HG03469 (cell line): ENCODE data around the gene MKLN1.
"Not testable (repeated sequence)": the region's sequence is repeated elsewhere in the genome, so short reads cannot be mapped to it uniquely, and the experiment has no call there.

Experiments used
- ATAC-seq: cut with Tn5 transposase; IDR thresholded peaks from one replicate; pipeline ENCODE4 v1.9.1; 2021; ENCODE audit warnings: mild to moderate bottlenecking, moderate library complexity, moderate number of reproducible peaks; ENCODE audit not compliant: unreplicated experiment

The MKLN1 gene

GRCh38 chr7:131513245-131514061, 185.8 kb downstream of the MKLN1 start:
- ATAC-seq = peak; percentile 73

DNA sequence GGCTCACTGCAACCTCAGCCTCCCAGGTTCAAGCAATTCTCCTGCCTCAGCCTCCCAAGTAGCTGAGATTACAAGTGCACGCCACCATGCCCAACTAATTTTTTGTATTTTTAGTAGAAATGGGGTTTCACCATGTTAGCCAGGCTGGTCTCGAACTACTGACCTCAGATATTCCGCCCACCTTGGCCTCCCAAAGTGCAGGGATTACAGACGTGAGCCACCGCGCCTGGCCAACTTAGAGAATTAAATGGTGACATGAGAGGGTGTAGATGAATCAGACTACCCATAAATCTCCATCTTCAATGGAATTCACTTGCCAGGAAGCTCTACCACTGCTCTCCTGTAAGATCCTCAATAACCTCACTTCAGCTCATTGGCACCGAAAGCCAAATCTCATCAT, 187.8 kb downstream of the MKLN1 start:
- ATAC-seq = not testable (repeated sequence)

DNA sequence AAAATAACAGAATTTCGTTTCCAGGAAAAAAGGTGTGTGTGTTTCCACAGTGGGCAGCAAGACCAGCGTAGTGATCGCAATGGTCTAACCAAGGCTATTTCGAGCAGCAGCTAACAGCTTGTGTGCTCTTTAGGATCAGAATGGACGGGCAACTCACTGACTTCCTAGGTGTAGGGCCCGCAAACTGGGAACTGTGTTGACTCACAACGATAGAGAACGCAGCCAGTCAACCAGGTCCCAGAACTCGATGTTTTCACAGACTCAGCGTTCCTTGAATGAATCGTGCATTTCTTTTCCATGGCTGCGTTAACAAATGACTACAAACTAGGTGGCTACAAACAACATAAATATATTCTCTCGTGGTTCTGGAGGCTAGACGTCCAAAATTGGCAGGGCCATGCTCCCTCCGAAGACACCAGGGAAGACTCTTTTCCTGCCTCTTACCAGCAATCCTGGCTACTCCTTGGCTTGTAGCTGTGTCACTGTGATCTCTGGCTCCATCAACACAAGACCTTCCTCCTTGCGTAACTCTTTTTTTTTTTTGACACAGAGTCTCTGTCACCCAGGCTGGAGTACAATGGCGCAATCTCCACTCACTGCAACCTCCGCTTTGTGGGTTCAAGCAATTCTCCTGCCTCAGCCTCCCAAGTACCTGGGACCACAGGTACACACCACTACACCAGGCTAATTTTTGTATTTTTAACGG, 189.7 kb downstream of the MKLN1 start:
- ATAC-seq = no peak

DNA sequence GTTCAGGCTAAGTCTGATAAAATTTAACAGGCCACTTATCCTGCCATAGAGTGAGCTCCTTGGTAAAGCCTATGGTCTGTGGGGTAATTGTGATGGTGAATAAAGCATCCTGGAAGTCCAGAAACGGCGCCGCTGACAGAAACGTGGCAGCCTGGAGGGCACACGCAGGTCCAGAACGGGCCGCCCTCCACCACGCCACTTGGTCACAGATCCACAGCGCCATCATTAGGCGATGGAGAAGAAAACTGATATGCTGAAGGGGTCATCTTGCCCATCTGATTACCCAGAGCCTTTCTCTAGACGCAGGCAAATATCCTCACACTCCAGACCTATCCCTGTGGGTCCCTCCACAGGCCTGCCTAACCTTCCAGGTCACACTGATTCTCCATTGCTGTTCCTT, 190.9 kb downstream of the MKLN1 start:
- no peak for ATAC-seq

- no peak for ATAC-seq
Measured at GRCh38 chr7:131521651-131522163, 194.0 kb downstream of the MKLN1 start.

DNA sequence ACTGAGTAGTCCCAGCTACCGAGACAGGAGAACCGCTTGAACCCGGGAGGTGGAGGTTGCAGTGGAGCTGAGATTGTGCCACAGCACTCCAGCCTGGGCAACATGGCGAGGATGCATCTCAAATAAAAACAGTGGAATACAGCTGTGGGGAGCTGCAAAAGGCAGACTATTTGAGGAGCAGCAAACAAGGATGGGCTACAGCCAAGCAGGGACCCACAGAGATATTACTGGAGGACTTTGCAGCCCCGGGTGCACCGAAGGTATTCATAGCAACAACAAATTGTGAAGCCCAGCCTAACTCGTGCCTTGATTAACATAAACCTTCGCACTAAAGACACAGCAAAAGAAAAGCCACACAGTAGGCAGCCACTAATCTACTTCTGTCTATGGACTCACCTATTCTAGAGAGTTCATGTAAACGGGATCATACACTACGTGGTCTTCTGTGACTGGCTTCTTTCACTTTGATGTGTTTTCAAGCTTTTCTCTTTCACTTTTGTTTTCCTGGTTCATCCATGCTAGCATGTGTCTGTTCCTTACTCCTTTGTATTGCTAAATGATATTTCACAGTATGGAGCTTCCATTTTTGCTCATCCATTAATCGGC, 194.8 kb downstream of the MKLN1 start:
- ATAC-seq = no peak

- no peak for ATAC-seq
Measured at GRCh38 chr7:131524115-131524514, 196.4 kb downstream of the MKLN1 start.

DNA sequence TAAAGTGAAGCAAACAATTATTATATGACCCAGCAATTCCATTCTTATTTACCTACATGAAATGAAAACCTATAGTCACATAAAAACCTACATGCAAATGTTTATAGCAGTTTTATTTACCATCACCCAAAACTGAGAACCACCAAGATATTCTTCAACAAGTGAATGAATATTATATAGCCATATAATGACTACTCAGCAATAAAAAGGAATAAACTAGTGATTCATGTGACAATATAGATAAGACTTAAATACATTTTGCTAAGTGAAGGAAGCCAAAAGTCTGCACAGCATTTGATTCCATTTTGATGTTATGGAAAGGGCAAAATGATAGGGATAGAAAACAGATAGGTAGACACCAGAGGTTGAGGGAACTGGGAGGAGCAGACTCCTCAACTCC, 197.0 kb downstream of the MKLN1 start:
- ATAC-seq = no peak

DNA sequence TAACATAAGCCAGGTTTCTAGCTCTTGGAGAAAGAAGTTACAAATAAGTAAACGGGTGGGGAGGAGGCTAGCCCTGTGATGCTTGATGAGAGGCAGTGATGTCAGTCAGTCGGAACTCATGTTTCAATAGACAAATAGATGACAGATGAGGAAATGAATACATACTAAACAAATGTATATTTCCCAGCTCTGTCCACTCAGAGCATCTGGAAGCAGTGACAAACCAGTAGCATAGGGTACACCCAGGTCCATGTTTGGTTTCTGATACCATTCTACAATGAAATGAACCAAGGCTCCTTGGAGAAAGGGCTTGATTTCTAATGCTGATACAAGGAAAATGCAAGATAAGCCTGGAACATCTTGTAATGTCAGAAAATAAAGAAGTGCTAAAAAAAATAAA, 198.1 kb downstream of the MKLN1 start:
- no peak for ATAC-seq

DNA sequence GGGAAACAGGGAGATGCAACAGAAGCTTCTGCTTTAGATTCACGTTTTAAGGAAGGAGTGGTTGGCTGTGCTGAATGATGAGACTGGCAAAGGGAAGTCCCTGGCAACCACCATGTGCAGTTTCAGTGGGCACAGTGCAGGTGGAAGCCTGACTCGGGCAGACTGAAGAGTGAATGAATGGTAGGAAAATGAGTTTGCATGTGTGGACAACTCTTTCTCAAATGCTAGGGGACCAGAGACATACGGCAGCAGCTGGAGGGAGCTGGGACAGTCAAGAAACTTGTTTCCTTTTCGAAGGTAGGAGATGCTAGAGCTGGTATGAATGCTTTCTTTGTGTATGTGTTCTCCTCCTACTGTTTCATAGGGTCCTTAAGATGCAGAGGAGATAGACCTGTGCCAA, 199.8 kb downstream of the MKLN1 start:
- ATAC-seq = no peak

DNA sequence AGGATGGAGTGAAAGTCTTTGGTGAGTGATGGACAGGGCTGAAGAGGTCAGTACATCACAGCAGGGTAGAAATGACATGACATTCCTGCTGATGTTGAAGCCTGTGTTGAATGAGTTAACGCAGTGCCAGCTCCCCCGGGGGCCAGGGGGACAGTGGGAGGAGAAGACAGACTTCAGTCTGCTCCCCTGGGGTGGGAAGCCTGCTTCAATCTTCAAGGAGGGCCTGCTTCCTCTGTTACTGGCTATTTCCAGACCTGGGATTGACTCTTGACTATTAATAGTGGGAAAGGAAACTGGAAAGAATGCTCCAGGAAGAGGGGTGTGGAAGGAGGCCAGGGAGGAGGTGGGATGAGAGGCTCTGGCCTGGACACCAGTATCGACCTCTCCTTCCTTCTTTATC, 201.5 kb downstream of the MKLN1 start:
- ATAC-seq = no peak

GRCh38 chr7:131529617-131530016, 201.9 kb downstream of the MKLN1 start:
- ATAC-seq = no peak

DNA sequence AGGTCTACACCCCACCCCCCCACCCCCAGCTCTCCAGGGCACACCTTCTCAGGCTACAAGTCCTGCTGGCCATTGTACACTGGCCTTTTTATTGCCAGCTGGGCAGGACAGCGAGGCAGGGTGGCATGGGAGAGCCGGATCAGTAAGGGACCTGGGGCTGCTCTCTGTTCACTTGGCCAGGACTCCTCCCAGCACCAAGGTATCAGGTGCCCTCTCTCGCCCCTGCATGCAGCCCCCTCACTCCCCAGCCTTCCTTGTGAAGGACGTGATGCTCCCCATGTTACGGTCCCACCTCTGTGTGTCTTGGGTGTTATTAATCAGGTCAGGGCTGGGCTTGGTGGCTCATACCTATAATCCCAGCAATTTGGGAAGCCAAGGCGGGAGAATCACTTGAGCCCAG, 202.5 kb downstream of the MKLN1 start:
- no peak for ATAC-seq

DNA sequence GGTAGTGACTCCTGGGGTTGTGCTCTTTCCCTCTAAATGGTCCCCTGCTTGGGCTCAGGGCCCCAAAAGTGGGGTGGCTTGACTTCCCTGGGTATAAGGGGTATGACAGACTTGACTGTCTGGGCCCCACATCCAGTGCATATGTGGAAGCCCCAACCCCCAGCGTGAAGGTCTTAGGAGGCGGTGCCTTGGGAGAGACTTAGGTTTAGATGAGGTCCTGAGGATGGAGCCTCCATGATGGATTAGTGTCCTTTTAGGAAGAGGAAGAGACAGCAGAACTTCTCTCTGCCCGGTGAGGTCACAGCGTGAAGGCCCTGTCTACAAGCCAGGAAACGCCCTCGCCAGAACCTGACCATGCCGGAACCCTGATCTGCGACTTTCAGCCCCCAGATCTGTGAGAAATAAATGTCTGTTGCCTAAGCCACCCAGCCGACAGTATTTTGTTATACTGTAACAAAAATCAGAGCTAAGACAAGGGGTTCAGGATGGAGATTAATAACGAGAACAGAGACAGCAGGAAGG, 205.0 kb downstream of the MKLN1 start:
- ATAC-seq = no peak

GRCh38 chr7:131533151-131533559, 205.5 kb downstream of the MKLN1 start:
- no peak for ATAC-seq

DNA sequence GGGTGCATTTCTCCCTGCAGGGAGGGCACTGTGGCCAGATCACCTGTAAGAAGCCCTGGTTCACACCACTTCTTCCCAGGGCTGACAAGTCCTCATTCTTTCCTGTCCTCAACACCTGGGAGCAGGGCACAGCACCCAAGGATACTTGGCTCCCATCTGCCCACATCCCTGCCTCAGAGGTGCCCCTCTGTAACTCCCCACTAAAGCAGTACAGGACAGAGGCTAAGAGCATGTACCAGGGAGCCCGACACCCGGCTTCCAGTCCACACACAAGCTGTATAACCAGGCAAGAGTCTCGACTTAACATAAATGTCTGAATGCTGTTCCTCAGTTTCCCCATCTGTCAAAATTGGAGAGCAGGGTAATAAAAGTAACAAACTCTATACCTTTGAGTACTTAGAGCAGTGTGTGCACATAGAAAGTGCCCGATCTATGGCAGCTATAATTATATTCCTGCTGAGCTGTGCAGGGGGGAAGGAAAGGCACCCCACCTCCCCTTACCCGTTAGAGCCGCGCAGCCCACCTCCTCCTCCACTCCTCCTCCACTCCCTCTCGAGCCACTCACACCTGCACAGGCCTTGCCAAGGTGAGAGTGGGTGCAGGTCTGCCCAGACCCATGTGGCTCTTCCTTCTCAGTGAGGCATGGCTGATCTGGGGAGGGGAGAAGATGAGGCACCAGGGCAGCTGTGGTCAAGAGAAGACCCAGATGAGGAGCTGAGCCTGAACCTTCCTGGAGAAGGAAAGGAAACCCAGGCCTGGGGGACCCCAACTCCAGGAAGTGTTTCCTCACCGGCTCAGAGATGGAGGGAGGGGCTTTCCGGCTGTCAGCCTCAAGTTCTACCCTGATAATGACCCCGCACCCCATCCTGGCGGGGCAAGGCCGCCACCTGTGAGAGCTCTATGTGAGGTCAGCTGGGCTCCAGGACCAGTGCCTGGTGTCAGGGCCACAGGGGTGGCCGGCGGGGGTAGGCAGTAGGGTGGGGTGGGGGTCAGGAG, 206.2 kb downstream of the MKLN1 start:
- no peak for ATAC-seq

- no peak for ATAC-seq
Measured at GRCh38 chr7:131536361-131536849, 208.7 kb downstream of the MKLN1 start.

- ATAC-seq = no peak
Measured at GRCh38 chr7:131537571-131537978, 209.9 kb downstream of the MKLN1 start.

GRCh38 chr7:131538071-131538812, 210.6 kb downstream of the MKLN1 start:
- ATAC-seq = no peak
